GM13976 (cell line): ENCODE results near the gene ITGA6.

Source experiments
- DNase-seq: peaks from one replicate; pipeline ENCODE4 v3.0.0; 2012; ENCODE audit warnings: low spot score
- in situ Hi-C: fragments of 300-500 bp; cut with MboI; formaldehyde crosslinking; loops from one replicate; pipeline ENCODE4 v1.12.0; 2022; ENCODE audit warnings: low sequenced_read_pairs, mixed read lengths, inconsistent platforms; ENCODE audit not compliant: unreplicated experiment
- TF ChIP-seq, protein P1 (sequence below): IDR thresholded peaks from 2 replicates; pipeline ENCODE4 v1.5.1; 2012; ENCODE audit warnings: borderline replicate concordance, mild to moderate bottlenecking; ENCODE audit not compliant: insufficient read depth; ENCODE audit errors: extremely low read depth, missing control alignments, control extremely low read depth

The ITGA6 gene

DNA sequence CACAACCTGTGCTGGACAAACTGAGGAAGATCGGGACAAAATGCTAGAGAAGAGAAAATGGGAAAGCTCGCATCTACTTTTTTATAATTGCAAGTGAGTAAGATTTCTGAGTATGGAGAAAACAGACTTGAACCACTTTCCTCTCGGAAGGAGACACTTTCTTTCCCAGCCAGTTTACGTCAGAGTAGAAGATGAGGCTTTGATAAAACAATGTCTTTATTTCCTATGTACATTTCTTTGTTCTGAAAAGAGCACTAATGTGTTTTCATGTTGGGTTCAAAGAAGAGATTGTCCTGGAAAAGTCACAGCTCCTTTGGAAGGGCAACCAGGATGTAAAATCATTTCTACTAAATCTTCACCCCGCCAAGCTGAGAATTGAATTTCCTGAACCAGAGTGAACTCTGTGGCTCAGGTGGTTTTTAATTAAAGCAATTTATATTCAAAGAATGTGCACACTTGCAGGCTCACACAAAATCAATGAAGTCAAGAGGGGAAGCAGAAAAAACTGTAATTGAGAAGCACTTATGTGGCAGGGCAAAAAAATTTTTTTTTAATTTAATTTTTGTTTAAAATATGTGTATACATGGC lies 23.4 kb upstream of the ITGA6 start:
- in situ Hi-C loops: no loop called here
- TF ChIP-seq, protein P1, sequence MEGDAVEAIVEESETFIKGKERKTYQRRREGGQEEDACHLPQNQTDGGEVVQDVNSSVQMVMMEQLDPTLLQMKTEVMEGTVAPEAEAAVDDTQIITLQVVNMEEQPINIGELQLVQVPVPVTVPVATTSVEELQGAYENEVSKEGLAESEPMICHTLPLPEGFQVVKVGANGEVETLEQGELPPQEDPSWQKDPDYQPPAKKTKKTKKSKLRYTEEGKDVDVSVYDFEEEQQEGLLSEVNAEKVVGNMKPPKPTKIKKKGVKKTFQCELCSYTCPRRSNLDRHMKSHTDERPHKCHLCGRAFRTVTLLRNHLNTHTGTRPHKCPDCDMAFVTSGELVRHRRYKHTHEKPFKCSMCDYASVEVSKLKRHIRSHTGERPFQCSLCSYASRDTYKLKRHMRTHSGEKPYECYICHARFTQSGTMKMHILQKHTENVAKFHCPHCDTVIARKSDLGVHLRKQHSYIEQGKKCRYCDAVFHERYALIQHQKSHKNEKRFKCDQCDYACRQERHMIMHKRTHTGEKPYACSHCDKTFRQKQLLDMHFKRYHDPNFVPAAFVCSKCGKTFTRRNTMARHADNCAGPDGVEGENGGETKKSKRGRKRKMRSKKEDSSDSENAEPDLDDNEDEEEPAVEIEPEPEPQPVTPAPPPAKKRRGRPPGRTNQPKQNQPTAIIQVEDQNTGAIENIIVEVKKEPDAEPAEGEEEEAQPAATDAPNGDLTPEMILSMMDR: no peak

DNA sequence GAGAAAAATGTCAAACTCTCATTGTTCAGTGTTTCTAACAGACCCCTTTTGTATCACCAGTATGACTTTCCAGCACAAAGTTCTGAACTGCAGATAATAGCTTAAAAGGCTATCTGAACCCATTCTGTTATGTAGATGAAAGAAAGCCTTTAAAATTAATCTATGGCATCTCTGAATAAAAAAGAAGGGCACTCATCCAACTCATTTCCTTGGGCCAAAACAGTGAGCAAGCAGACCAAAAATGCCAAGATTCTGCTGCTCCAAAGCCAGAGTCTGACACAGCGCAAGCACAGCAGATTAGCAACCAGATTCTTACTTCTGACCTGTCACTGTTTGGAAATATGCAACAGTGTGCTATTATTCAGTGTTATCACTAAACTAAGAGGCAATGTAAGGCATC lies 22.6 kb upstream of the ITGA6 start:
- in situ Hi-C loops: no loop called here

More for the DNA sequence above, 23.4 kb upstream of the ITGA6 start:
- no peak for DNase-seq

DNA sequence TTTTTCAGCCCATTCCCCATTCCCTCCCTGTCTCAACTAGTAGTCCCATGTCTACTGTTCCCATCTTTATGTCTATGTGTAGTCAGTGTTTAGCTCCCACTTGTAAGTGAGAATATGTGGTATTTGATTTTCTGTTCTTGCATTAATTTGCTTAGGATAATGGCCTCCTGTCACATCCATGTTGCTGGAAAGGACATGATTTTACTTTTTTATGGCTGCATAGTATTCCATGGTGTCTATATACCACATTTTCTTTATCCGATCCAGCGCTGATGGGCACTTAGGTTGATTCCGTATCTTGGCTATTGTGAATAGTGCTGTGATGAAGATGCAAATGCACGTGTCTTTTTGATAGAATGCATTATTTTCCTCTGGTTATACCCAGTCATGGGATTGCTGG lies 21.7 kb upstream of the ITGA6 start:
- no peak for DNase-seq
- in situ Hi-C loops: no loop called here
- TF ChIP-seq, protein P1: no peak

More for the DNA sequence above, 22.6 kb upstream of the ITGA6 start:
- TF ChIP-seq, protein P1: no peak
- no peak for DNase-seq

DNA sequence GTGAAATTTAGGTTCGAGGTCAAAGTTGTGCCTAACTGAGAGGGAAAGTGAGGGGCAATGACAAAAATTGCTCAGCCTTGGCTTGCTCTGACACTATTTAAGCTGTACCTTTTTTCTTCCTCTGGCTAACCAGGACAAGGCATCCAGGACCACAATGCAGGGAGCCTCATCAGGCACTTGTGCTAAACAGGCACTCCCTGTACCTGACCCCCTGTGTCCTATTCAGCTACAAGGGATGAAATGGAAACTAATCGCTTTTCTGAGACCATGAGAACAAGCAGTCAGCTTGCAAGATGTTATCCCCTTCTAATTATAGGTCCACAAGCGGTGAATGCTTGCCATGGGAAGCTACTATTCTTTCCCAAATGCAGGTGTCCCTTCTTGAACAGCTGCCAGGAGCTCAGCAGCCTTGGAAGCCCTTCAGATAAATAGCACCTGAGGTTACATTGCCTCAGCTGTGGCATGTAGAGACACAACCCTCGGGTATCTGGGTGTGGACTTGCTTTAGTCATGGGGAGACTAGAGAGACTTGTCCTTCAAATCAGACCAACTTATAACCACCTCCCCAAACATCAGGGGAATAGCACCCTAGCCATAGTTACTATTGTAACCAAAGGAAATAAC lies 19.1 kb upstream of the ITGA6 start:
- in situ Hi-C loops: no loop called here
- TF ChIP-seq, protein P1: no peak
- no peak for DNase-seq

DNA sequence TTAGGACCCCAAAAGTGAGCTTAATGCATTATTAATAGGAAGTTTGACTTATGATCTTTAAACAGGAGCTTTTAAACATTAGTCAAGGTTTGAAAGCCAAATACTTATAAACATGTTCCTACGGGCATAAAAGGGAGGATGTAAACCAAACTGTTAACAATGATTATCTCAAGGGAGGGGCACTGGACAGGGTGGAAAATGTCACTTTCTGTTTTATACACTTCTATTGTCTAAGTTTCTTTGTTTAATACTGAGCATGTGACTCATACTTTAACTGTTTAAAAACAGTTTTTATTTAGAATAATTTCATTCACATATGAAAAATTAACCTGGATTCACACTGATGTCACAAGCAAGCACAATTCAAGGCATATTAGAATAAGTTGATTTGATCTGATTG lies 18.3 kb upstream of the ITGA6 start:
- TF ChIP-seq, protein P1: no peak
- no peak for DNase-seq
- in situ Hi-C loops: no loop called here

DNA sequence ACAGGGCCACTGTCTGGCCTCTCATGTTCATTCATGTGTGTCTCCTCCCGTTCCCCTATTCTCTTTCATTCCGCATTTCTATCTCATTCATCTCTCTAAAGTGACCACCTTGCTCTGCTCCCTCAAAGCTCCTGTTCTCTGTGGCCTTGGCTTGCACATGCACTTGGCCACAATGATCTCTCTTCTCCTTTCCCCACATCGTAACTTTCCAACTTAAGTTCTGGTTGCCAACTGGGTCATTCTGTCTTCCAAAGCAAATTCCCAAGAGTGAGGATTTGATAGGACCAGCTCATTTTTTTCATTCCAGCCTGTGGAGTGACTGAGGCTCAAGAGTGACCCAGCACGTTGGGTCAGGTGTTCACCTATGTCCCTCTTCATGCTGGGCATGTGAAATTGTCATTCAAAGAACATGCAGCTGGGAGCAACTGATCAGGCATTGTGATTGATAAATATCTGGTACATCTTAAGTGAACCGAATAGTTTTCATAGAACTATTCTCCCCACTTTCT lies 14.3 kb upstream of the ITGA6 start:
- in situ Hi-C loops: no loop called here
- TF ChIP-seq, protein P1: no peak
- no peak for DNase-seq
